Endodermal cell (in vitro differentiated cells): ENCODE measurements around the gene SLC7A11. TPM values are rescaled to one million over a fixed set of nuclear protein-coding genes. Genes with fewer than 3 reads are reported as not detected.

Experiments
- DNase-seq: peaks from one replicate; pipeline ENCODE4 v3.0.0-alpha.2; 2017
- H3K27ac ChIP-seq: 2 replicates; pipeline ENCODE4 v1.5.1; 2013; ENCODE audit warnings: mild to moderate bottlenecking, low read depth, low read length, moderate library complexity
- H3K27me3 ChIP-seq: 2 replicates; pipeline ENCODE4 v1.6.1; 2013; ENCODE audit warnings: mild to moderate bottlenecking, low read length, moderate library complexity; ENCODE audit not compliant: insufficient read depth, control insufficient read depth, poor library complexity, severe bottlenecking
- H3K36me3 ChIP-seq: 2 replicates; pipeline ENCODE4 v1.7.0; 2013; ENCODE audit warnings: mild to moderate bottlenecking, low read length, moderate library complexity; ENCODE audit not compliant: control insufficient read depth, insufficient read depth
- H3K4me1 ChIP-seq: one replicate; pipeline ENCODE4 v1.7.0; 2013; ENCODE audit warnings: low read length; ENCODE audit not compliant: control insufficient read depth, insufficient read depth
- H3K4me3 ChIP-seq: 2 replicates; pipeline ENCODE4 v1.5.1; 2013; ENCODE audit warnings: mild to moderate bottlenecking, low read length, moderate library complexity
- H3K9ac ChIP-seq: 2 replicates; pipeline ENCODE4 v1.6.1; 2013; ENCODE audit warnings: mild to moderate bottlenecking, low read length, moderate library complexity; ENCODE audit not compliant: poor library complexity, severe bottlenecking; ENCODE audit errors: extremely low read depth
- H3K9me3 ChIP-seq: 2 replicates; pipeline ENCODE4 v1.6.1; 2013; ENCODE audit warnings: mild to moderate bottlenecking, low read length, moderate library complexity; ENCODE audit not compliant: control insufficient read depth
- H3K27ac Mint-ChIP-seq: 2 replicates; pipeline ENCODE4 v1.8.0; 2020; ENCODE audit warnings: mixed read lengths
- H3K27me3 Mint-ChIP-seq: 2 replicates; pipeline ENCODE4 v1.8.0; 2021; ENCODE audit warnings: mild to moderate bottlenecking, mixed read lengths; ENCODE audit not compliant: insufficient read depth
- H3K36me3 Mint-ChIP-seq: 2 replicates; pipeline ENCODE4 v1.8.0; 2020; ENCODE audit warnings: low read depth, mixed read lengths
- H3K4me1 Mint-ChIP-seq: 2 replicates; pipeline ENCODE4 v1.8.0; 2020; ENCODE audit warnings: mixed read lengths
- H3K4me3 Mint-ChIP-seq: 2 replicates; pipeline ENCODE4 v1.8.0; 2020; ENCODE audit warnings: mild to moderate bottlenecking, moderate library complexity, mixed read lengths
- H3K9me3 Mint-ChIP-seq: 2 replicates; pipeline ENCODE4 v1.8.0; 2020; ENCODE audit warnings: mild to moderate bottlenecking, mixed read lengths
- WGBS, 2 experiments: methylation state at CpG; one replicate each; pipeline versions ENCODE4 v1.1.5 to v1.1.7; 2013; ENCODE audit warnings: missing lambda C conversion rate in 2 of 2, mixed read lengths in 1 of 2; ENCODE audit not compliant: insufficient coverage in 1 of 2, insufficient read length in 1 of 2; 5-methylcytosine and 5-hydroxymethylcytosine counted together
- total RNA-seq, 2 donors: library from RNA; stranded (reverse); fragmentation: NEBNext Ultra II Directional in 1 of 2; extraction: Animal tissue kit (Norgen Biotek cat#: 25700) in 1 of 2; gene quantifications; 2 replicates in 1 of 2; 3 replicates in 1 of 2; pipeline ENCODE4 v1.2.1, GENCODE V29; 2021
- TF ChIP-seq, protein P1 (sequence below): fragments of 200-600 bp; sonication (generic); conservative IDR thresholded peaks from 2 replicates; pipeline ENCODE4 v1.5.0; 2021; ENCODE audit warnings: antibody characterized with exemption, mild to moderate bottlenecking

Gene SLC7A11
- total RNA-seq, 2 donors from 2014 or later, result 4.6 to 5.4 TPM

GRCh38 chr4:138279286-138279685 lies 37.1 kb upstream of the SLC7A11 start:
- no peaks in the 10 kb centered on the region for H3K36me3 ChIP-seq
- Mint-ChIP-seq H3K4me3 (no peak overlapping the region), H3K9me3 (peaks cover 3% of the 10 kb centered on the region), H3K27ac (no peak overlapping the region), H3K36me3 (peaks cover 2% of the 10 kb centered on the region), H3K27me3 (no peaks in the 10 kb centered on the region), H3K4me1 (no peaks in the 10 kb centered on the region)
- DNase-seq, result no peak
- H3K9ac ChIP-seq, result no peak overlapping the region
- WGBS, 2 experiments, result 92 to 93% methylated on average over 3 of the region's 3 CpGs
- H3K27ac ChIP-seq, result no peak overlapping the region
- TF ChIP-seq, protein P1, sequence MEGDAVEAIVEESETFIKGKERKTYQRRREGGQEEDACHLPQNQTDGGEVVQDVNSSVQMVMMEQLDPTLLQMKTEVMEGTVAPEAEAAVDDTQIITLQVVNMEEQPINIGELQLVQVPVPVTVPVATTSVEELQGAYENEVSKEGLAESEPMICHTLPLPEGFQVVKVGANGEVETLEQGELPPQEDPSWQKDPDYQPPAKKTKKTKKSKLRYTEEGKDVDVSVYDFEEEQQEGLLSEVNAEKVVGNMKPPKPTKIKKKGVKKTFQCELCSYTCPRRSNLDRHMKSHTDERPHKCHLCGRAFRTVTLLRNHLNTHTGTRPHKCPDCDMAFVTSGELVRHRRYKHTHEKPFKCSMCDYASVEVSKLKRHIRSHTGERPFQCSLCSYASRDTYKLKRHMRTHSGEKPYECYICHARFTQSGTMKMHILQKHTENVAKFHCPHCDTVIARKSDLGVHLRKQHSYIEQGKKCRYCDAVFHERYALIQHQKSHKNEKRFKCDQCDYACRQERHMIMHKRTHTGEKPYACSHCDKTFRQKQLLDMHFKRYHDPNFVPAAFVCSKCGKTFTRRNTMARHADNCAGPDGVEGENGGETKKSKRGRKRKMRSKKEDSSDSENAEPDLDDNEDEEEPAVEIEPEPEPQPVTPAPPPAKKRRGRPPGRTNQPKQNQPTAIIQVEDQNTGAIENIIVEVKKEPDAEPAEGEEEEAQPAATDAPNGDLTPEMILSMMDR, result no peak
- peaks cover 7% of the 10 kb centered on the region for H3K9me3 ChIP-seq
- H3K27me3 ChIP-seq, result no peaks in the 10 kb centered on the region
- H3K4me1 ChIP-seq, result no peaks in the 10 kb centered on the region
- no peak overlapping the region for H3K4me3 ChIP-seq

DNA sequence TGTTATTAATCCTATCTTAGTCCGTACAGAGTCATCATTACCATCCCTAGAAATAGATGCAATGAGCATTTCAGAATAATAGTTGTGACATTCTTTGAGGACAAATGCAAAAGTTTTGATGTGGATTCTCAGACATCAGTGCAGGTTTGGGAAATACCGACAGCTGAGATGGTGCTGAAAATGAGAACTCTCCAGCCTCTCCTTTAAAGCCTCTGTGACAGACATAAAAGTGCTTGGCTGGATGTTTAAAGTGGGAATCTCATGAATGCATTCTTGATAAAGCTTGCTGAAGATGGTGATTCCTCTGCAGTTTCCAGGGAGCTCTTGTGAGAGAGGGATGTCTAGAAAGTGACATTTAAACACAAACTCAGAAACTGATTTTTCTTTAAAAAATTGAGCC lies 35.0 kb upstream of the SLC7A11 start:
- Histone ChIP-seq H3K9ac (no peak overlapping the region), H3K4me3 (no peak overlapping the region), H3K27me3 (no peaks in the 10 kb centered on the region), H3K27ac (peak overlapping the region; percentile 50), H3K4me1 (no peaks in the 10 kb centered on the region), H3K36me3 (no peaks in the 10 kb centered on the region), H3K9me3 (peaks cover 3% of the 10 kb centered on the region)
- no peak overlapping the region for H3K27ac Mint-ChIP-seq
- TF ChIP-seq, protein P1, result no peak
- no peak for DNase-seq
- peaks cover 2% of the 10 kb centered on the region for H3K9me3 Mint-ChIP-seq
- WGBS, 2 experiments, result 83 to 93% methylated on average over 1 to 2 of the region's 2 CpGs
- no peaks in the 10 kb centered on the region for H3K4me1 Mint-ChIP-seq
- H3K27me3 Mint-ChIP-seq, result no peaks in the 10 kb centered on the region
- H3K4me3 Mint-ChIP-seq, result no peak overlapping the region
- H3K36me3 Mint-ChIP-seq, result no peaks in the 10 kb centered on the region

GRCh38 chr4:138275963-138276621 lies 33.9 kb upstream of the SLC7A11 start:
- Histone ChIP-seq H3K4me1 (no peaks in the 10 kb centered on the region), H3K9me3 (no peaks in the 10 kb centered on the region), H3K27ac (peak overlapping the region; percentile 89), H3K9ac (no peak overlapping the region), H3K27me3 (no peaks in the 10 kb centered on the region), H3K4me3 (no peak overlapping the region), H3K36me3 (no peaks in the 10 kb centered on the region)
- H3K9me3 Mint-ChIP-seq, result no peaks in the 10 kb centered on the region
- 78 to 96% methylated on average over 1 to 2 of the region's 3 CpGs for WGBS, 2 experiments
- no peak for DNase-seq
- no peaks in the 10 kb centered on the region for H3K4me1 Mint-ChIP-seq
- H3K27ac Mint-ChIP-seq, result no peak overlapping the region
- H3K36me3 Mint-ChIP-seq, result no peaks in the 10 kb centered on the region
- TF ChIP-seq, protein P1, result no peak
- no peaks in the 10 kb centered on the region for H3K27me3 Mint-ChIP-seq
- no peak overlapping the region for H3K4me3 Mint-ChIP-seq
